Measurements from ENCODE around the gene DCBLD2. TPM values are rescaled to one million over a fixed set of nuclear protein-coding genes. Genes with fewer than 3 reads are reported as not detected.

Gene DCBLD2
- total and polyA plus RNA-seq, 9 of the 15 experiments (the other 6 are each of a cell fraction or from before 2014, with no cell fraction given) = 2.7 to 14.6 (median 7.4) TPM

GRCh38 chr3:98811048-98811447, 90.4 kb downstream of the DCBLD2 start:
- TF ChIP-seq SRSF3 (IDR thresholded peaks at IDR 0.05; ENCODE audit: insufficient read depth, low read length) (no peak), HDAC8 (tag; IDR thresholded peaks at IDR 0.05) (no peak), ZNF512 (tag; IDR thresholded peaks at IDR 0.05) (no peak), POLR2A (conservative IDR thresholded peaks at IDR 0.05) (no peak)
- Histone ChIP-seq H3K4me1 (replicated peaks in 1 of 2; ENCODE audit: control insufficient read depth in 2 of 2, insufficient read depth in 2 of 2, low read length in 2 of 2) (no peaks in the 10 kb centered on the region), H4K20me1 (replicated peaks; ENCODE audit: control insufficient read depth, insufficient read depth, low read length) (no peaks in the 10 kb centered on the region), H2AFZ (ENCODE audit: low read depth, low read length) (no peak overlapping the region), H3K9ac (ENCODE audit: insufficient read depth in 1 of 2, low read depth in 2 of 2, low read length in 2 of 2) (no peak overlapping the region), H3K27ac (ENCODE audit: extremely low read depth, low read depth, low read length) (no peak overlapping the region), H3K4me2 (ENCODE audit: insufficient read depth, low read length) (no peak overlapping the region), H3K9me1 (ENCODE audit: control insufficient read depth, insufficient read depth, low read length) (no peaks in the 10 kb centered on the region), H3K79me2 (ENCODE audit: control insufficient read depth, insufficient read depth, low read length) (no peaks in the 10 kb centered on the region), H3K27me3 (ENCODE audit: control insufficient read depth in 2 of 2, insufficient read depth in 2 of 2, low read length in 2 of 2) (no peaks in the 10 kb centered on the region), H3K36me3 (ENCODE audit: control insufficient read depth, insufficient read depth, low read length) (peaks cover 23% of the 10 kb centered on the region; the same call in 2 of the 3 replicates), H3K9me3 (replicated peaks; ENCODE audit: control insufficient read depth, insufficient read depth, low read depth, low read length) (no peaks in the 10 kb centered on the region), H3K4me3 (no peak overlapping the region)
- ATAC-seq (no peak), FAIRE-seq (no peak), DNase-seq (ENCODE audit: extremely low read depth in 1 of 4, low spot score in 3 of 4) (no peak)
- 82% methylated on average over 6 of the region's 6 CpGs for WGBS (ENCODE audit: insufficient coverage, low coverage, missing lambda C conversion rate)
- CTCF ChIA-PET (ENCODE audit: low intra/inter-chr PET ratio) = interaction anchor here (0.8 kb wide), 1 partner anchor 771 kb away, joined by 3 read pairs; no protein-coding TSS in a partner anchor
- intact Hi-C loops (cut with micrococcal nuclease) (no loop called here), in situ Hi-C loops (cut with MboI) (loop anchor here (5.0 to 25.0 kb wide), 4 partner anchors 181 to 774 kb away; partner anchors contain the start of gene GABRR3)
- POLR2A ChIA-PET = no interaction called here
- no TSS peak for BruUV-seq (replicated peaks)

DNA sequence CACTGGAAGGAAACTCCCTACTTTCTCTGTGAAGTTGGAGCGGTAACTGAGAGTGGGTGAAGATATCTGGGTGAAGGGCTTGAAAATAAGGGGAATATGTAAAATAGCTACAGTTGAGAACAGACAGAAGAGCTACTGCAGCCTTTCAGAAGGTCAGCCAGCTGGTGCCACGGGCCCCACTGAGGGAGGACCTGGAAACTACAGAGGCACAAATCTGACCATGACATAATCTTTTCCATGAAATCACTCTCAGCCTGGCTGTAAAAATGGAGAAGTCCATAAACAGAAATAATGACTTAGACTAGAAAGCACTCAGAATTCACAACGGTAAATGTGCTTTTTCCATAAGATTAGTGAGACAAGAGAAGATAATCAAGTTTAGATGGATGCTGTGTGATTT, 91.9 kb downstream of the DCBLD2 start:
- FAIRE-seq (no peak), ATAC-seq (no peak), DNase-seq (ENCODE audit: extremely low read depth in 1 of 4, low spot score in 3 of 4) (no peak)
- Histone ChIP-seq H2AFZ (ENCODE audit: low read depth, low read length) (no peak overlapping the region), H3K4me1 (replicated peaks in 1 of 2; ENCODE audit: control insufficient read depth in 2 of 2, insufficient read depth in 2 of 2, low read length in 2 of 2) (no peaks in the 10 kb centered on the region), H3K9me1 (ENCODE audit: control insufficient read depth, insufficient read depth, low read length) (no peaks in the 10 kb centered on the region), H3K9me3 (replicated peaks; ENCODE audit: control insufficient read depth, insufficient read depth, low read depth, low read length) (no peaks in the 10 kb centered on the region), H3K36me3 (ENCODE audit: control insufficient read depth, insufficient read depth, low read length) (peaks cover 27% of the 10 kb centered on the region; the same call in 2 of the 3 replicates), H3K27me3 (ENCODE audit: control insufficient read depth in 2 of 2, insufficient read depth in 2 of 2, low read length in 2 of 2) (no peaks in the 10 kb centered on the region), H3K4me2 (ENCODE audit: insufficient read depth, low read length) (no peak overlapping the region), H3K27ac (ENCODE audit: extremely low read depth, low read depth, low read length) (no peak overlapping the region), H3K79me2 (ENCODE audit: control insufficient read depth, insufficient read depth, low read length) (no peaks in the 10 kb centered on the region), H3K4me3 (no peak overlapping the region), H3K9ac (ENCODE audit: insufficient read depth in 1 of 2, low read depth in 2 of 2, low read length in 2 of 2) (no peak overlapping the region), H4K20me1 (replicated peaks; ENCODE audit: control insufficient read depth, insufficient read depth, low read length) (no peaks in the 10 kb centered on the region)
- 70% methylated on average over 3 of the region's 3 CpGs for WGBS (ENCODE audit: insufficient coverage, low coverage, missing lambda C conversion rate)
- no TSS peak for BruUV-seq (replicated peaks)
- POLR2A ChIA-PET = no interaction called here
- TF ChIP-seq, protein P1, sequence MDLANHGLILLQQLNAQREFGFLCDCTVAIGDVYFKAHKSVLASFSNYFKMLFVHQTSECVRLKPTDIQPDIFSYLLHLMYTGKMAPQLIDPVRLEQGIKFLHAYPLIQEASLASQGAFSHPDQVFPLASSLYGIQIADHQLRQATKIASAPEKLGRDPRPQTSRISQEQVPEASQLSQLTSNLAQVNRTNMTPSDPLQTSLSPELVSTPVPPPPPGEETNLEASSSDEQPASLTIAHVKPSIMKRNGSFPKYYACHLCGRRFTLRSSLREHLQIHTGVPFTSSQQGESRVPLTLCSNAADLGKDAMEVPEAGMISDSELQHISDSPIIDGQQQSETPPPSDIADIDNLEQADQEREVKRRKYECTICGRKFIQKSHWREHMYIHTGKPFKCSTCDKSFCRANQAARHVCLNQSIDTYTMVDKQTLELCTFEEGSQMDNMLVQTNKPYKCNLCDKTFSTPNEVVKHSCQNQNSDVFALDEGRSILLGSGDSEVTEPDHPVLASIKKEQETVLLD (IDR thresholded peaks at IDR 0.05) = no peak
- intact Hi-C loops (cut with micrococcal nuclease) (no loop called here), in situ Hi-C loops (cut with MboI) (loop anchor here (25.0 kb wide), 2 partner anchors 353 to 772 kb away; partner anchors contain the start of gene GABRR3)
- CTCF ChIA-PET (ENCODE audit: low intra/inter-chr PET ratio) = no interaction called here
